NCI-H82 (cell line): Measurements from ENCODE around the gene MRM3.
"Not testable (repeated sequence)": the region's sequence is repeated elsewhere in the genome, so short reads cannot be mapped to it uniquely, and the experiment has no call there.

Experiments used
- DNase-seq: peaks from one replicate; lab custom pipeline; 2025; lab: John Stamatoyannopoulos, UW

The MRM3 gene

DNA sequence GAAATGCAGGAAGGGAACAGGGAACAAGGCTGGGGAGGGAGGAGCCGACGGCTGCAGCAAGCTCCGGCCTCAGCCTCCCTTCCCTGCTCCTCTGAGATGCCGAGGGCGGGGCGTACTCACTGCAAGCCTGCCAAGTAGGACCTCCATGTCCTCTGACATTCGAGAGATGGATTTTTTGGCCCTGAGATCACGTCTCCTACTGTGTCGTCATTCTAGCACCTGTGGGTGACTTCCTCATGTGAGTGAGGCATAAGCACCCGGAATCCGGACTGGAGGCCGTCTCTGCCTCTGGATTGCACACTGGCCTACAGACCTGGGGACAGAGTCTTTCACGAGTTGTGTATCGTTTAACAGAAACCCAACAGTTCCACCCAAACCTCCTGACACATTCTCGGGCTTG lies 14.5 kb downstream of the MRM3 start:
- DNase-seq: no peak

DNA sequence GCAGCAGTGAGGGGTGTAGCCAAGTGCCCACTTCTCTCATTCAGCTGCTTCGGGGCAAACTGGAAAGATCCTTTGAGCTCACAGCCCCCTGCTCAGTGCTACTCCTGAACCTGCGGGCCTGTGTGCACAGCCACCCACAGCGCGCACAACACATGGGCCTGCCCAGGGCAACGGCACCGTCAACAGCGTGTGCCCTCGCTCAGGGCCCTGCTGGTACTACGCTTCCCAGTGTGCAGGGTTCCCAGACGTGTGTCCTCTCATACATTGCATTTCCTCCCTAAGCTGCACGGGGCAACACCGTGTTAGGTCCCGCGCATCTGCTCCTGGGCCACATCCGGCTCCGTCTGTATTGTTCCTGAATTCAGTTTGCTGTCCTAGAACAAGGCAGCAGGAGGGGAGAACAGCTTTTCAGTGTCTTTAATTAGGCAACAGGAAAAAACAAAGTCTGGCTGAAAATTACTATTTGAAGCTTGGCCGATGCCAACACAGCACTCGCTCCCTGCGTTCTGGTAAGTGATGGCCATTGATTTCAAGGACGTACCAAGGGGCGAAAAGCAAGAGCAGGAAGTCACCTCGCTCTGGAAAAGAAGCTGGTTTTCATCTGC lies 15.2 kb downstream of the MRM3 start:
- DNase-seq: no peak

DNA sequence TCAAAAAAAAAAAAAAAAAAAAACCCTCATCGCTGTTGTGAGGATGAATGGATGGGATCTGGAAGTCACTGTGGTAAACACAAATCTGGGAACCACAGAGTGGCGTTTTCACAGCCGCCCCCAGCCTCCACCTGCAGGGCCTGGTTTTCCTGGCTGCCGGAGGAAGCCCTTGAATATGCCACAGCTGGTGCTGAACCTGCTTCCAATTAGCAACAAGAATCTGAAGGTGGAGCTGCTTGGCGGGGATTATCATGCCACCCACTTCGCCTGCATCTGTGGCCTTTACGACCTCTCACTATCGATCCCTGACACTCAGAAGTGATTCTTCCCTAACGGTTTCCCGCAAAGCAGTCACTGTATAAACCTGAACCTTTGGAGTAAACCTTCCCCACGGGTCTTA lies 16.1 kb downstream of the MRM3 start:
- DNase-seq: peak; percentile 48

DNA sequence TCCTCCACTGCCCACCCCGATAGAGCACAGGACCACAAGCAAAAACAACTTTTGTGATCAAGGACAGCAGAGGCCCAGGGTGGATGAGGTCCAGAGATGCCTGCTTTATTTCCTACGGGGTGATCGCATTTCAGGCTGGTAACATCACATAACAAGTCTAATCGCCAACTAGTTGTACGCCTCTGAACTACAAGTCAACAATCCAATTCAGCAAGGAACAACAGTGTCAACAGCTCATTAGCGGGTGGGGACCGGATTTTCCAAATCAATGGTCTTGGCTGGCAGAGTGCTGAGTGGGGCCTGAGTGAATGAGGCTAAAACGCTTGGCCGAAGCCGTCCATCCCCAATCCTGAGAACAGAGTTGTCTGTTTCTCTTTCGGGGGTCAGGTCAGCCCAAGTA lies 17.1 kb downstream of the MRM3 start:
- no peak for DNase-seq

DNA sequence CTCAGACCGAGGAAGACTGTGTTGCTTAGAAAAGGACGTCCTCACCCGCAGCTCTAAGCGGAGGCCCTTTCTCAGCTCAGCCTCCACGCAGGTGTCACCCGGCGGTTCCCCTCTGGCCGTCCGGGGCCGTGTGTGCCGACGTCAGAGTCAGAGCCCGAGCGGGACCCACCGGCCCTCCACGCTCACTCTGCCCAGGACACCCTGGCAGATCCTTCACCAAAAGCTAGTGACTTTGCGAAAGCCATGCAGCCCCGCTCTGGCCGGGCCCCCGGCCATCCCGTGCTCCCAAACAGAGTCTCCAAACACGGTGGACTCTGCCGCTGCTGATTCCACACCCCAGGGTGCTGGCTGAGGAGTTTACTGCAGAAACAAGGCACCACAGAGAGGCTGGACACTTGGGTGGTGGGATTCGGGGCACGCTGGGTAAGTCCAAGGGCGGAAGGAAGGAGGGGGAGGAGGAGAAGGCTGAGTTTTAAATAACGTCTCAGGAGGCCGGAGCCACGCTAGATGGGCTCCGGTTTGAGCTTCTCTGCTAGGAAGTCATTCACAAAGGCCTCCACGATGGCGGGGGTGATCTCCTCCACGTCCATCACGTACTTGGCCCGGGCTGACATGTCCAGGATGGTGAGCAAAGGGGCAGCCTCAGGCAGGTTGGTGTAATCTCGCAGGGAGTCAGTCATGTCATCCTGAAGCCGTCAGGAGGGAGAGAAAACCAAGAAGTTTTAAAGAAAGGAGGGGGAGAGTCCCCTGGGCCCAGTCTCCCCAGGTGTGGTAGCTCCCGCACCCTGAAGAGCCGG lies 18.5 kb downstream of the MRM3 start:
- DNase-seq: no peak

DNA sequence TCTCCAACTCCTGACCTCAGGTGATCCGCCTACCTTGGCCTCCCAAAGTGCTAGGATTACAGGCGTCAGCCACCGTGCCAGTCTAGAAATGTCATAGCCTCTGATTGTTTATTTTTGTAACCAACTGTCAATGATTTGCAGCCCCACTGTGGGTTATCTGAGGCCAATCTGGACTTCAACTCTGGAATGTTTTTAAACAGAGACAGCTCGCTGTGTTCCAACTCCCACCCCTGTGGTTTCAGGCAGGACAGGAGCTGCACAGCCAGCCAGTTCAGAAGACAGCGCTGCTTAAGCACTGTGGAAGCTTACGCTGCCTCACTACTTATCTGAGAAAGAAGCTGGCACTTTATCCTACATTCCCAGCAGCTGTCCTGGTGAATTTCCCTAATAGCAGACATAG lies 19.5 kb downstream of the MRM3 start:
- DNase-seq: no peak

DNA sequence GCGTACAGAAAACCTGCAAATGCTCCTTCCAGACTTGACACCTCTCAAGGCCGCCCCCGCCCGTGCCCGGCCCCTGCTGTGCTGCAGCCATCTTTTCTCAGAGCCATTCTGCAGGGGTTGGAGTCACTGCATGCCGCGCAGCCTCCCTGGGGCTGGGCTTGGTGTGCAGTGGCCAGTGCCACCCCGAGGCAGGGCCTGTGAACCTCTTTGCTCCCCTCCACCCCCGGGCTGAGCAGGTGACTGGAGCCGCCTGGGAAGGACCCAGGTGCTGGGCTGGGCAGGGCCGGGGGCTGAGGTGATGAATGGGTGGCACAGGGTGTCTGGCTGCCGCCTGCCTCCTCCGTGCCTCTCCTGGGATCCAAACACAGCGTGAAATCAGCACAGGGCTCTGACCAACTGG lies 20.3 kb downstream of the MRM3 start:
- DNase-seq: no peak

DNA sequence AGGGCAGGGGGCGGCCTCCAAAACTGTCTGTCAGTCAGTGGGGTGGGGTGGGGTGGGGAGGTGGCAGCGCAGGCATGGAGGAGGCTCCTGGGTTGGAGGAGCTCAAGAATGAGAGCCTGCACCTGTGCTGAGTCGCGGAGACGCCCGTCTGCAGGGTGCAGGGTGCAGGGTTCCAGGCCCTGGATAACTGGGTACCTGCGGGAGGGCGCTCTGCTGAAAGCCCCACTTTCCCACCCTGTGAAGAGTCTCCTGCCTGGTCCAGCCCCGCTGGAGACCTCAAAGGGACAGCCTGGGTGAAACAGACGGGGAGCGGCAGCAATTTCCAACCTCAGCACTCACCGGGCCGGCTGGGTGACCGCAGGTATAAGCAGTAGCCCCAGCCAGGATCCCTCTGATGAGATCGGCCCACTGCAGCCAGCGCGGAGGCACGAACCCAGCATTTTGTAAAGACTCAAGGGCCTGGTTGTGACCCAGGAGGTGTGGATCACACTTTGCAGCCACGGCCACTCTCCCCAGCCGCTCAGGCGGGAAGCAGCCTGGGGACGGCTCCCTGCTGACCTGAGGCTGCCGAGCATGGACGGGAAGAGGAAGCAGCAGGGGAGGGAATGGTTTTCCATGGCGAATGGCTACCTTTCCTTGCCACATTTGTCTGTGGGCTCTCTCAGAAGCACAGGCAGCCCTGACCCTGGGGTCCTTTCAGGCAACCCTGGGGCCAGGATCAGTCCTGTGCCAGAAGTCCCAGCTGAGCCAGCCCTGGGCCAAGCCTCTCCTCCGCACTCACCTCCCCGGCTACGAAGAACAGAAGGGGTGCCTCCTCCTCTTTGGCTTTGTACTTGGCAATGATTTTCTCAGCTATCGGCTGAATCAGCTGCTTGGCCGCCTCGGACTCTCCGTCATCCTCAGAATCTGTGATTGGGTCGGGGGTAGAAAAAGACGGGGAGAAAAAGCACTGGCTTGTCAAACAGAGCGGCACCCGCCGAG lies 21.0 kb downstream of the MRM3 start:
- DNase-seq: no peak

DNA sequence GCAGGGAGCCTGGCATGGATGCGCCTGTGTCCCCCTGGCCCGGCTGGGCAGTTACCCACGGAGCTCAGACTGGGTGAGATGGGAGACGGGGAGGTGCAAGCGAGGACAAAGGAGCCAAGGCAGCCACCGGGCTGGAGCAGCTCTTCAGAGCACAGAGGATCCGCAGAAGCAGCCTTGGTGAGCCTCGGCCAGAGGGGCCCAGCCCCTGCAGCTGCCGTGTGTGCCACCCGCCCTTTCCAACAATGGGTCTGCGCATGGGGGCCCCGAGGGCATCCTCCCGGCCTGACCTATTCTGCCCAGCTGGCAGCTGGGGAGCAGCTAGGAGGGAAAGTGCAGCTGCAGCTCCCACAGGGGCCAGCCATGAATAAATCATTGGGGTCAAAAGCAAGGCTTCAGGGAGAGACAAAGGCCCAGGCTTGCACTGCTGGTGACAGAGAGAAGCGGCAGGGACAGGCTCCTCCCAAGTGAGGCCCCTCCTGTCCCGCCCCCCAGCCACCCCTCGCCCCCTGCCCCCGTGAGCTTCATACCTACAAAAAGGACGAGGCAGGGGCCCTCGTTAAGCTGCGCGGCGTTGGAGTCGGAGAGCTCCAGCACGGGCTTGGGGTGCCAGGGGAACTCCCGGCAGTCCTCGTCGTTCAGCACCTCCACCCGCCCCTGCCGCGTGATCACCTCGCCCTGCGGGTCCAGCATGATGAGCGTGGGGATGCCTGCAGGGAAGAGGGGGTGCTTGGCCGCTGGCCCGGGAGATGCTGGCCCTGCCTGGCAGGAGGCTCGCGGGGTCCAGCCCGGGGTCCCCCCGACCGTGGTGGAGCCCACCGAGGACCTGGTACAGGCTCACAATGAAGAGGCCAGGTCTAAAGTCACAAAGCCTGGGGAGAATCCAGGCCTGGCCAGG lies 22.6 kb downstream of the MRM3 start:
- no peak for DNase-seq

DNA sequence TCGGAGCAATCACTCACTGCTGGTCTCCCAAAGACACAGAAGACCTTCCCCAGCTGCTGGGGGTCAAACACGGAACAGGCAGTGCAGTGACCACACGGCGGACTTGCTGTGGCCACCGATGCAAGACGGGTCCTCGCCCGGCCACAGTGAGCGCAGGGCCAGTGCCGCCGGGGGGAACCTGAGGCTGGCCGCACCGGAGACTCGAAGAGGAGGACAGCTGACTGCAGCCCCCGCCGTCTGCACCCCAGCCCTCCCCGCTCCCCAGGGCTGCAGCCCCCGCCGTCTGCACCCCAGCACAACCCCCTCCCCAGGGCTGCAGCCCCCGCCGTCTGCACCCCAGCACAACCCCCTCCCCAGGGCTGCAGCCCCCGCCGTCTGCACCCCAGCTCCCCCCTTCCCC lies 23.7 kb downstream of the MRM3 start:
- not testable (repeated sequence) for DNase-seq

DNA sequence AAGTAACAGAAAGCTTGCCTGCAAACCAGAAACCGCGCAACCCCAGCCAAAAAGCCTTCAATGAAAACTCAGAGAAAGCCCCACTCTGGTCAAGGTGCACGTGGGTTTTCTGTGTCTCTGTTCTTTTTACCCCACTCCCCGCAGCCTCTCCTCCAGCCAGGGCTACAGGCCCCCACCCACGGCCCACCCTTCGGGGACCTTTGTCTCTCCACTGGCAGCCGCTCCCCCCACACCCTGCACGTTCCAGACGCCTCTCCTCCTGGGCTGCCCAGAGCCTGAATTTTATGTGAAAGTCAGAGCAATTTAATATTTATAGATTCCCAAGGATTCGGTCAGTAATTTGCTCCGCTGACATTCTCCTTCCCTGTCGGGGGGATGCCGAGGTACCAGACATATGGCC lies 24.2 kb downstream of the MRM3 start:
- no peak for DNase-seq

DNA sequence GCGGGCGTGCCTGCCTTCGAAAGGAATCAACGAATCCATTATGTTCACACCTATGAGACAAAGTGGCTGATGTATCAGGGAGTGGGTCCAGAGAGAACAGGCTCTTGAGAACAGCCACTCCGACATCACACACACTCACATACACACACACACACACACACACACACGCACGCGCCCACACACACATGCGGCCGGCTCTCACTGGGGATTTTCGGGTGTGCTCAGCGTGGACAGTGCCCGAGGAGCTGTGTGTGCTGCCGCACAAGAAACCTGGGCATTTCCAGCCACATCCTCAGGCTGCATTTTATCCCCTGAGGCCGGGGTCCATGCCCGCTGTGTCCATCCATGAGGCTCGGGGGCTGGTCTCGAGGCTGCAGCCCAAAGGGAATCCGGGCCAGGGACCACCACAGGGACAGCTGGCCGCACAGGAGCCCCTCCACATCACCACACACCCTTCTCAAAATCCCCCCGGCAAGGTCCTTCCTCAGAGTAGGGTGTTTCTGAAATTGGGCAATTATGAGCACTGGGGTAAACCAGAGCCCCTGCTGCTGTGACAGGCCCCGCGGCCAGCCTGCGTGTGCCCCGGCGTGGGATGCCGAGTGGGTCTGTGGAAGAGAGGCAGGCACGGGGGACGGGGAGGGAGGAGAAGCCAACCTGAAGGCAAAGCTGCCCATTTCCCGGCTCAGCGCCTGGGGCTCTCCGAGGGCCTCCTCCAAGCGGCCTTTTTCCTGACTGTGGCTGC lies 24.8 kb downstream of the MRM3 start:
- DNase-seq: no peak

DNA sequence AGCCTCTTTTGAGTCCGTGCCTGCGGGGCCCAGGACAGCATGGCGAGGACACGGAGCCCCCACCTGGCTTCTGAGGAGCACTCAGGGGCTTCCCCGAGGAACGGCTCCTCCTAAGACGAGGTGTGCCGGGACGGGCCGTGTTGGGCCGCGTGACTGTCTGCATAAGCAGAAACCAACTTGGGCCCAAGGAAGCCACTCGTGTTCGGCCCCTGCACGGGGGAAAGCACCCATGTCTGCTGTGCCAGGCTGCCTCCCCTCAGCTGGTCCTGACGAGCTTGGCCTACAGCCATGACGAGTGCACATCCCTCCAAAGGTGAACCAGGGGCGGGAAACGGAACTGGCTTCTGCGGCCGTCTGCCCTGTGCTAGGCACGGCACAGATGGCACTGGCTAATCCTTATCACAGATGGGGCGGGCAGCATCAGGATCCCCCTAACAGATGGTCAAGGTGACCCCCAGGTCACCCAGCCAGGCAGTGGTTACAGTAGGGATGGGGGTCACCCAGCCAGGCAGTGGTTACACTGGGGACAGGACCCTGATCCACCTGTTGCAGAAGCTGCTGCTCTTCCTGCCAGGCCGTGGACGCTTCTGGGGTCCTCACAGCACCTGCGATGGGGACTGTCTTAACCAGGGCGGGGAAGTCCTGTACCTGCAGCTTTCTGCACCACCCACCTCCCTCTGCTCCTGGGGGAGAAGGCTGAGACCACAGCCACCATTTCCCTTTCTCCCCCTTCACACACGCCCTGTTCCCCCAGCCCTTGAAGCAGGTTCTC lies 25.6 kb downstream of the MRM3 start:
- peak; percentile 88 for DNase-seq

DNA sequence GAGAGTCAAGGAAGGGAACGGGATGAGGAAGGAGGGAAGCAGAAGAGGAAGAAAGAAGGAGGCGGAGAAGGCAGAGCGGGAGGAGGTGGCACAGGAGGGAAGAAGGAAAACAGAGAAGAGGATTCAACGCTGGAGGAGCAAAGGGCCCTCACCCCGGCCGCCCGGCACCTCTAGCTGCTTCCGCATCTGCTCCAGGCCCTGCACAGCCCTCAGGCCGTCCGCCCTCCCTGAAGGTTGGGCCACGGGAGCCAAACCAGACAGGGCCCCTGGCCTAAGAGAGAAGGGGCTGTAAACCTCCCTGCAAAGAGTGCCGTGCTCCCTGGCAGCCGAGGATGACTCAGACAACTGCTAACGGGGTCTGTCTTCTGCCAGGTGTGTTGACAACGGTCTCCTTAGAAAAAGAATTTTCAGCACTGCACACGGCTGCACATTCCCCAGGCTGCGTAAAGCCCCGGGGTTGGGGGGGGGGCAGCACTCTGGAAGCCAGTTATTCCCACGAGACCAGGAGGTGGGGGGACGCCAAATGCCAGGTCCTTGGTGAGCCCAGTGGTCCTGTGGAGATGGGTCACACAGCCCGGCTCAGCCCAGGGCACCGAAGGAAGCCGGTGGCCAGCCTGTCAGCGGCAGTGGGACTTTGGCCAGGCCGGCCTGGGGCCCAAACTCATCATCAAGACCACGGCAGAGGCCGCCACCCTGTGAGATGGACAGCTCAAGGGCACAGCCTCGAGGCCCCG lies 29.1 kb downstream of the MRM3 start:
- peak; percentile 37 for DNase-seq

DNA sequence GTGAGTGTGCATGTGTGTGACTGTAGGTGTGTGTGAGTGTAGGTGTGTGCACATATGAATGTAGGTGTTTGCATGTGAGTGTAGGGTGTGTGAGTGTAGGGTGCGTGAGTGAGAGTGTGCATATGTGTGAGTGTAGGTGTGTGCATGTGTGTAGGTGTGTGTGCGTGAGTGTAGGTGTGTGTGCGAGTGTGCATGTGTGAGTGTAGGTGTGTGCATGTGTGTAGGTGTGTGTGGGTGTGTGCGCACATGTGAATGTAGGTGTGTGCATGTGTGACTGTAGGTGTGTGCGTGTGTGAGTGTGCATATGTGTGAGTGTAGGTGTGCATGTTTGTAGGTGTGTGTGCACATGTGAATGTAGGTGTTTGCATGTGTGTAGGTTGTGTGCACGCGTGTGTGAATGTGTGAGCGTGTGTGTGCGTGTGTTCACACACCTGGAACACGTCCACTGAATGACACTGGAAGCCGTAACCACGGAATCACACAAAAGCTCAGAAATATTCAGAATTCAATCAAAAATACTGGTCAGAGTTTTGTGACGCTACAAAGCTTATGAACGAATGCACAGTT lies 30.6 kb downstream of the MRM3 start:
- DNase-seq: no peak

DNA sequence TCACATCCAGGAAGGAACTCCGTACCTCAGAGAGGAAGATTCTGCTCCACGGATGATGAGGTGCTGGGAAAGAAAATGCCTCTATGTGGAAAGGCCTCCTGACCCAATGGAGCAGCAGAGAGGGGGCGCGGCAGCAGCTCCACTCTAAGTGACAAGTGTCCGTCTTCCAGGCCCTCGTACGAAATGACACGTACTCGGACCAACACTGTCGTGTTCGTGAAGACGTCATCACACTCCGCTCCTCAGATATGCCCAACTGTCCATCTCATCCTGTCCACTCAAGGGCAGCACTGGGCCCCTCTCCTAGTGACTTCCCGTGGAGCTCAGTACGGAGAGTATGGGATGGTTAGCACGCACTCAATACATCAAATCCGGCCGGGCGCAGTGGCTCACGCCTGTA lies 32.2 kb downstream of the MRM3 start:
- no peak for DNase-seq

DNA sequence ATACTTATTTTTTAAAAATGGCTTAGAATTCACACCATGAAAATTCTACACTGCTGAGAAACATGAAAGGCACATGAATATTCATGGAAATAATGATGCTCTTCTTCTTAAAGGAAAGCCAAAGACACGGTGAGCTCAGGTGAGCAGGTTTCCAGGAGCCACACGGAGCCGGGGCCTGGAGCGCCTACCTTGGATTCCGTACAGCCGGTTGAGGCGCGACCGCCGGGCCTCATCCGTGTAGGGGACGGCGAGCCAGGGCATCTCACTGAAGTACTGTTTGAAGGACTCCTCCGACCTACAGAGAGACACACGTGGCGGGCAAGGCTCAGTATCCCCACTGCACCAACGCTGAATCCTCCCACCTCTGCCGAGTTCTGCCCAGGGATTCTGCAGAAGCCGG lies 37.1 kb downstream of the MRM3 start:
- DNase-seq: no peak

DNA sequence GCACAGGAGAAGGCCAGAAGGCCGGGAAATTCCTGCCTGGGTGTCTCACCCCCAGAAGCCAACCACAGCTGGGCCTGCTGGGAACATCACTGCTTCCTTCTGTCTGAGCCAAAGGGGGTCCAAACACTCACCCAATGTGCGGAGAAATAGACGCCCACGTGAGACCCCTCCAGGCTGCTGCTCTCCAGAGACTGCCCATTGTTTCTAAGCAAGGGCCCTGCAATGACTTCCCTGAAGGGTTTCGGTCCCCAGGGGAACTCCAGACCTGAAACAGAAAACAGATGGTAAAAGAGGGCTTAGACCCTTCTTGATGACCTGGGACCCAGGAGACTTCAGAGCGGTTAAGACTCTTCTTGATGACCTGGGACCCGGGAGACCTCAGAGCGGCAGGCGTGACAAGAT lies 41.3 kb downstream of the MRM3 start:
- peak; percentile 90 for DNase-seq

DNA sequence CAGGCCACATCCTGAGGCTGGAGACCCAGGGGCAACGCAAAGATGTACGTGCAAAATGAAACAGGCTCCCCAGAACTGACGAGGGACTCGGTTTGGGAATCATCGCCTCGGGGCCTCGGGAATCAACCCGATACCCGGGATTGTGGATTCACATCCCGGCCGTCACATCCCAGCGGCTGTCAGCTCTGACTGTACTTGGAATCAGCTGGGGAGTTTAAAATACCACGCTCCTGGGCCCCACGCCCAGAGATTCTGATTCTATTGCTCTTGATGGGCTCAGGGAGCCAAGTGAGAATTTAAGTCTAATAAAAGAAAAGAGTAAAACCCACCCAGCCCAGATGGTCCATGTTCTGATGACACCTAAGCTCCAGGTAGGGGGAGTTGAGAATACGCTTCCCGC lies 42.2 kb downstream of the MRM3 start:
- DNase-seq: no peak
